Astrocyte of the hippocampus (primary cell): ENCODE measurements around the gene CD300H.
A peak's percentile ranks its signal among the peaks of the same experiment; 100 is the strongest.

Experiments used
- DNase-seq: peaks from one replicate; pipeline ENCODE4 v3.0.0; 2011; ENCODE audit warnings: low read depth, low spot score

The CD300H gene

DNA sequence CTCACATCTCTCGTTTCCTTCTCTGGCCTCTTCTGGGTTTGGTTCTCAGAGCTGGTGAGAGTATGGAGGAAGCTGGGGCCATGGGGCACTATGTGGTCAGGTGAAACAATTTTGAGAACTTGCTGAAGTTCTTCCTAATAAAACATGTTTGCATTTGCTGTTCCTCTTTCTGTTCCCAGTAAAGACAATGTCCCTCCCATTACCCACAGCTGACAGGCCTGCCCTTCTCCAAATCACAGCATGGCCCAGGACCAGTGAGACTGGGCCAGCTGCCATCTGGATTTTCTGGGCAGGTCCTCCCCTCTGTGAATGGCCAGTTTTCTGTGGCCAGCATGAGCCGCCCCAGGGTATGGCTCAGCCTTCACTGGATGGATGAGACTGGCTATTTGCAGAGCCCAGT, at the start of gene CD300H:
Gene CD300H (minus strand): TSS at position 113 of the 400 bp plus-strand sequence.
- DNase-seq = no peak

DNA sequence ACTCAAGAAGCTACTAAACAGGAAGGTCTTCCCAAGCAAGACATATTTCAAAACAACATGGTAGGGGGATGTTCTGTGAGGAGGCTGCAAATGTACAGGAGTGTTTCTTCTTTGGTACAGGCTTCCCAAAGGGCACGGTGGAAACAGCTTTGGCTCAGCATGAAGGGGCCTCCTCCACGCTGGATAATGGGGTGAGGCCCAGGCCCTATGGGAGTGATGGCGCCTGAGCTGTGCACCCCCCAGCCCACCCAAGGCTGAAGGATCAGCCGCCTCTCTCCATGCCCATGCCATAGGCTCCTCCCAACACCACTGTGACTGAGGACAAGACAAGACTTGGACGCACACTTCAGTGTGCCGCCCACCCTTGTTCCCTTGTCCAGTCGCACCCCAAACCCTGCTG, 49.4 kb upstream of the CD300H start:
- no peak for DNase-seq

DNA sequence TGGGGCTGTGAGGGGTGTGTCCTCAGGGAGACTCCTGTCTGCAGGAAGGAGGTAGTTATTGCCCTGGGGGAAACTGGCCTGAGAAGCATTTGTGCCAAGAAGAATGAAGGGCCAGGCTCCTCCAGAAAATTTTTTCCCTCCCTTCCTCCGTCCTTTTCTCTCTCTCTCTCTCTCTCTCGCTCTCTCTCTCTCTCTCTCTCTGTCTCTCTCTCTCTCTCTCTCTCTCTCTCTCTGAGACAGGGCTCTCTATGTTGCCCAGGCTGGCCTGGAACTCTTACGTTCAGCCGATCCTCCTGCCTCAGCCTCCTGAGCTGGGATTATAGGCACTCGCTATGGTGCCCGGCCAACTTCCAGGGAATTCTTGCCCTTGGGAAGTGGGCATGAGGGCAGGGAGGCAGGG, 44.7 kb upstream of the CD300H start:
- no peak for DNase-seq

DNA sequence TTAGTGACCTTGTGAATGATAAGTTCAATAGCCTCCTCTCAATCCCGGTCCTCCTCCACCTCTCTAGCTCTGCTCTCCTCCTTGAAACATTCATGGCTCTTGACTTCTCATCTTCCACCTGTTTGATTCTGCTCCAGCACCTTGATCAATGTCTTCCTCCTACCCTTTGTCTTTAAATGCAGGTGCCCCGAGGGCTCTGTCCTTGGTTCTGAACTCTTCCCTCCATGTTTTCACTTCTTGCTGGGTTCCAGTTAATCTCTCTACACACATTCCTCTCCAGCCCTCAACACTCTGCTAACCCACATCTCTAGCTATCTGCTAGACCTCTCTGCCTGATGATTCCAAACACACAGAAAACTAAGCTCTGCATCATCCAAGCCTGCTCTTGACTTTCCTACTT, 42.8 kb upstream of the CD300H start:
- peak; percentile 16 for DNase-seq

DNA sequence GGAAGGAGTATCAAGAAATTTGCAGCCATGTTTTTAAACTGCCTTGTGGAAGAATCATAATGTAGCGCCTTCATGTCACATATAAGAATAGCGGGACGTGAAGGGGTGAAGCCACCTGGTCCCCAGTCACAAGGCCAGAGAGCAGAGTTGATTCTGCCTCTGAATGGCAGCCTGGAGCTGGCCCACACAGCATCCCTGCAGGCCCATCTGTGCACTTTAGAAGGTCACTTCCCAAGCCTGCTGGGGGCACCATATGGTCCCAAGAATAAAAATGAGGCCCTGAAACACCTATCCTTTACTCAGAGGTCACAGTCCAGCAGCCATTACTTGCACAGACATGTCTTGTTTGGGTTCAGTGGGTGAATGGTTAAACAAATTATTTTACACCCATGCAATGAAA, 41.2 kb upstream of the CD300H start:
- no peak for DNase-seq

DNA sequence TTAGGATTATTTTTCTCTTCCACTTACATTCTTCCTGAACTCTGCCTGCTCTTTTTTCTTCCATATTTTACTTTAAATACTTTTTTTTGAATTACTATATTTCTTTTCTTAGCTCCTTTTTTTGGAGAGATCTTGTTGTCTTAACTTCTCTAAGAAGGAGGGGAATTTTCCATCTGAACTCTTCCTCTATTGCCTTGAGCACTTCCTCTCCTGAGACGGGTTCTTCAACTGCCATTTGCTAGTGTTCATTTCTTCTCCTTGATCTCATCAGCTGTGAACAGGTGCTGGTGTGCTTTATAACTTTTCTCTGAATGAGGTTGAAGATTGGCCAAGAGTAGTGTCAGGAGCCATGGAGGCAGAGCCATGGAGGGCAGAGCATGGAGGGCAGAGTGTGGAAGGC, 39.9 kb upstream of the CD300H start:
- DNase-seq = no peak

DNA sequence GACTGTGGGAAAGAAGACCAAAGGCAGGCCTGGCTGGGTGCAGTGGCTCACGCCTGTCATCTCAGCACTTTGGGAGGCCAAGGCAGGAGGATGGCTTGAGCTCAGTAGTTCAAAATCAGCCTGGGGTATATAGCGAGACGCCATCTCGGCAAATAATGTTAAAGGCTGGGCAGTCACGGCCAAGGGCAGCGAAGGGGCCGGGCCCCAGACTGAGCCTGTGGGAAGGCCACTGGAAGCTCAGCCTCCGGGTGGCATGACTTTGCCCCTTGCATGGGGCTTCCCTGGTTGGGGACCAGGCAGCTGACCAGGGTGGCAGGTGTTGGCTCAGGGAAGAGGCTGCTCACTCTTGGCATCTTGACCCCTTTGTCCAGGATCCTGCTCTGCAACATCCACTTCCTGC, 38.7 kb upstream of the CD300H start:
- no peak for DNase-seq

DNA sequence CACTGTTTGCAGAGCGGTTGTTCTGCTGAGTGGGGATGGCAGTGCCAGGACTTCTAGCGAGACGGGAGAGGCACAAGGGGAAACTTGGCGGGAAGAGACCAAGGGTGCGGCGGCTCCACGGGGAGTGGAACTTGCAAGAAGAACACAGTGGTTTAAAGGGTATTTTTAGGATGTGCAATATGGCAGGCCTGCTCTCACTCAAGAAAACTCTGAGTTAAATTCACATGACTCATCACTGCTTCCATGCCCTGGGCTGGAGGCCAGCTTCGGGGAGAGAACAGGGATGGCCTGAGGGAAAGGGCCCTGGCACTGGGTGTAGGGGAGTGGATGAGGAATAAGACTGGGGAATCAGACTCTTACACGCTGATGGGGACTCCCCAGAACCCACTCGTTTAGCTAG, 38.1 kb upstream of the CD300H start:
- peak; percentile 85 for DNase-seq

DNA sequence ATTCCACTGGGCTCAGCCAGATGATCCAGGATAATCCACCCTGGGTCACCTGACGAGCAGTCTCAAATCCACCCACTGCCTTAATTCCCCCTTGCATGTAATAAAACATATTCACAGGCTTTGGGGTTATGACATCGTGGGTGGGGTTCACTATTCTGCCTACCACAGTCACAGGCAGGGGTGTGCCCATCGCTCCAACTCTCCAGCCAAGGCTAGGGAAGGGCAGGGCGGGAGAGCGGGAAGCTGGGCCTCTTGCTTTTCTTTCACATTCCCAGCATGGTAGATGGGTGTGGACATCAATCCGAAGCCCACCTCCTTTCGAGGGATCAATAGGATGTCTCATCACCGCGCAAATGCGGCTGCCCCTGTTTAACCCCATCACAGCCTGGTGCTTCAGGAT, 37.5 kb upstream of the CD300H start:
- no peak for DNase-seq

DNA sequence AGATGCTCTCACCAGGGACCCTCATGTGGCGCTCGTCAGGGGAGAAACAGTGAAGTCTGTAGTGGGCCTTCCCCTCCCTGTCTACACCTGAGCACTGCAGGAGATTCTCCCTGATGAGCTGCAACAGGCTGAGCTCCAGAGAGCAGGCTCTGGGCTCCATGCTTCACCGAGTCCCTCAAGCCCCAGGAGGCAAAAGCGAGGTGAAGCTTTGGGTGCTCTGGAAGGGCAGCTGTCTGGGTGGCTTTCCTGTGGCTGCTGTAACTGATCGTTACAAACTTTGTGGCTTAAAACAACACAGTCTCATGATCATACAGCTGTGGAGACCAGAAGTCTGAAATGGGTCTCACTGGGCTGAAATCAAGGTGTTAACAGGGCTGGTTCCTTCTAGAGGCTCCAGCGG, 36.9 kb upstream of the CD300H start:
- DNase-seq = no peak

DNA sequence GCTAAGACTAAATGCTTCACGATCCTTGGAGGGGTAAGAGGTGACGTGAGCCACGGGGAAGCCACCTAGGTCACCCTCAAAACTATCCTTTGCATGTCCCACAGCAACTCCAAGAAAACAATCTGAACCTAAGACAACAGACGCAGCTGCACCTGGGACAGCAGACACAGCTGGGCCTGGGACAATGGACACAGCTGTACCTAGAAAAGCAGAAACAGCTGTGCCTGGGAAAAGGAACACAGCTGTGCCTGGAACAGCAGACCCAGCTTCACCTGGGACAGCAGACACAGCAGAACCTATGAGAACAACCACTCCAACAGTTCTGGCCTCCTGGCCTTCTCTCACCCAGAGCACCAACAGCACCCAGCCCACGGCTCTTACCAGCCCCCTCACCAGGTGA, 36.4 kb upstream of the CD300H start:
- DNase-seq = no peak

DNA sequence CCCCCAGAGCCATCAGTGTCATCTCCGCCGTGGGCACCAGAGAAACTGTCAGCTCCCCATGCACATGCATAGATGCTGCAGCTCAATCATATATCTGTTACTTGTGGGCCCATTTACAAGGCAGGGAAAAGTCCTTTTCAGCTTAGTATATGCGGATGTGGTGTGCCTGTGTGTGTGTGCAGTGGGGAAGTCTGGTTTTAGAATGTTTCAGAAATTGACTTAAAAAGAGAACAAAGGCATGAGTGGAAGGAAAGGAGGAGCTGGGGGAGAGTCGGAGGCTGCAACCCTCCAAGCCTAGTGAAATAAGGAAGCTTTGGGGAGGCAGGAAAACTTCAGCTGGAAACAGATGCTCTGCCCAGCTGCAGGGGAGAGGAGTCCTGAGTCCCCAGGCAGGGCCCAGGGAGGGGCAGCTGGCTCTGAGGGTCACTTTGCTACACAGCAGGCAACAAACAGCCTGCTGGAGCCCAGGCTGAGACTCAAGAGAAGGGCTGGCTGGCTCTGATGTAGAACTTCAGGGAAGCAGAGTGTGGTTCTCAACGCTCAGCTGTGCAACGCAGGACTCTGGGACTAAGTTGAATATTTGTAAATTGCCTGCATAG, 35.8 kb upstream of the CD300H start:
- DNase-seq = no peak

DNA sequence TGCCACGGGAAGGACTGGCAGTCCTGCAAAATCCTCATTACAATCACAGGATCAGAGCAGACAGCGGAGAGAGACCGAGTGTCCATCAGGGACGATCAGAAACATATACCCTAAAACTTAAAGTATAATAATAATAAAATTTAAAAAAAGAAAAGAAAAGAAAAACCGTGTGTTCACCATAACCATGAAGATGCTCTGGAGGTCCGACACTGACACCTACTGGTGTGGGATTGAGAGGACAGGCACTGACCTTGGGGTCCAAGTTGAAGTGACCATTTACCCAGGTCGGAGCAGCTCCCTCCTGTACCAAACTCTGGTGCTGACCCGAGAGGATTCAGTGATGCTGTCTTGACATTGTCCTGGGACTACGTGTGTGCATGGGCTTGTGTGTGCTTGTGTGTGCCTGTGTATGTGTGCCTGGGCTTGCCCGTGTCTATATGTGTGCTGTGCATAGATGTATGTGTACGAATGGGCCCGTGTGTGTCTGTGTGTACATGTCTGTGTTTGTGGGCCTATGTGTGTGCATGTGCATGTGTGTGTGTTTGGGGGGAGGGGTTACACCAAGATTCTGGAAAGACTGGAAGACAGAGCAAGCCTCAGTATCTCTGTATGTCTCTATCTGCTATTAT, 34.7 kb upstream of the CD300H start:
- peak; percentile 52 for DNase-seq

DNA sequence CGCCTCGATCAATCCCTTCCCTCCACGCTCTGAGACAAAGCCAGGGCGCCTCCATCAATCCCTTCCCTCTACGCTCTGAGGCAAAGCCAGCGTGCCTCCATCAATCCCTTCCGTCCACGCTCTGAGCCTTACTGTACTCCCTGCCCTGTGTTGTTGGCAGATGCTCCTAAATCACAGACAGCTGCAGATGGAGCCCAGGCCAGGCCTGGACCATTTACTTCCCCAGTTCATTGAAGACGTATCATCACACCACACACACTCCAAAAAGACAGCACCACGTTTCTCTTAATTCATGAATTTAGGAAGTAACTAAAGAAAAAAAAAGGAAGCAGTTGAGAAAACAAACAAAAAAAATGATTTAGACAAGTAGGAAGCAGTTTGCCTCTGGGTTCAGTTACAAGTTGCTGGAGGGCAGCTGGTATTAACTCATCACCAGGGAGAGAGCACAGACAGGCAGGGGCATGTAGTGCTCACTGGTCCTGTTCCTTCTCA, 32.2 kb upstream of the CD300H start:
- no peak for DNase-seq

DNA sequence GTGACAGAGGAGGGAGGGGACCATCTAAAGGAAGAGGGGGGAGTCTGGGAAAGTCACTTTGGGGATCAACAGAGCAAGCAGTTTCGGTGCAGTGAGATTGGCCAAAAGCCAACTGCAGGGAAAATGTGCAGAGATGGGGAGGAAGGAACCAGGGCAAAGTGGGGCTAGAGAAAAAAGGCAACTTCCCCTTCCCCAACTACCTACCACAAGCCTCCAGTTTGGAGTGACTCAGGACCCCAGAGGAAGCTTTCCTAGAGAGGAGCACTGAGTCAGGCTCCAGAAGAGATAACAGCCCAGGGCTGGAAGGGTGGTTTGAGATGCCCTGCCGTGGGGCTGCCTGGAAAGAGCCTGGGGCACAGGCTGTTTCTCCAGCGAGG, 31.7 kb upstream of the CD300H start:
- no peak for DNase-seq

DNA sequence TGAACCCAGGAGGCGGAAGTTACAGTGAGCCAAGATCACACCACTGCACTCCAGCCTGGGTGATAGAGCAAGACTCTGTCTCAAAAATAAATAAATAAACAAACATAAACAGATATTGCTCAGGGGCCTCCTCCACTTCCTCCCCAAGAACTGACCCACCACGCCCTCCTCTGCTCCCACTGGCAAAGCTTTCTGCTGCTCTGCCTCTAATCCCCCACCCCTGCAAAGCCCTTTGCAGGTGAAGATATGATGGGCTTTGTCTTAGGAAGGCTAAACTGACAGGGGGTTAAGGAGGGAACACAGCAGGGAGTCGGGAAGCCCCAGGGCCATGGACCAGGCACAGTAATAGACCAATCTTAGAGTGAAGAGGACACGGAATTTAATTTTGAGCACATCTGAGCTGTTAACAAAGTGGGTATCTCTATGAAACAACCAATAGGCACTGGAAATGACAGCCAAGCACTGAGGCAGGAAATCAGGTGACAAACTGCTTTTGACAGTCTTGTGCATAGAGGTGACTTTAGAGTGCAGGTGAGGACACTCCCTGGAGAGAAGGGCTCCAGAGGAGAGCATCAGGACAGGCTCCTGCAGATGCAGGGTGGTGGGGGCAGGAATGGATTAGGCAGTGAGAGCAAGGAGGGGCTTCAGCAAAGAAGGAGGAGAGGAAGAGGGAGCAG, 31.2 kb upstream of the CD300H start:
- no peak for DNase-seq

DNA sequence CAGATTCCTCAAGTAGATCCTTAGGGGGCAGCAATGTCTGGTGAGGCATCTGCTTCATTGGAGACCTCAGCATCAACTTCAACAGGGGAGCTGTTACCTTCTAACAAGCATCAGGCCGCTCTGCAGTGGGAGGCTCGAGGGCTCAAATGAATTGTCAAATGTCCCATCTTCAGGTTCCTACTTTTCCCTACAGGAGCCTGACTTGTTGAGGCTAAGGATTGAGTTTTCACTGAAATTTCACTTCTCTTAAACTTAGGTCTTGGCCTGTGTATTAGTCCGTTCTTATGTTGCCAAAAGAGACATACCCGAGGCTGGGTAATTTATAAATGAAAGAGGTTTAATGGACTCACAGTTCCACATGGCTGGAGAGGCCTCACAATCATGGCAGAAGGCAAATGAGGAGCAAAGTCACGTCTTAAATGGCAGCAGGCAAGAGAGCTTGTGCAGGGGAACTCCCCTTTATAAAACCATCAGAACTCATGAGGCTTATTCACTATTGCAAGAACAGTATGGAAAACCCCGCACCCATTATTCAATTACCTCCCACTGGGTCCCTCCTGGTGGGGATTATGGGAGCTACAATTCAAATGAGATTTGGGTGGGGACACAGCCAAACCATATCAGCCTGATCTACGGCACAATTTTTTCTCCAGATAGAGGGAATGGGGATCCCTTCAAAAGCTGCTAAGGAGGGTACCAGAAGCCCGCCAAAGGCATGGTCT, 29.9 kb upstream of the CD300H start:
- DNase-seq = no peak

DNA sequence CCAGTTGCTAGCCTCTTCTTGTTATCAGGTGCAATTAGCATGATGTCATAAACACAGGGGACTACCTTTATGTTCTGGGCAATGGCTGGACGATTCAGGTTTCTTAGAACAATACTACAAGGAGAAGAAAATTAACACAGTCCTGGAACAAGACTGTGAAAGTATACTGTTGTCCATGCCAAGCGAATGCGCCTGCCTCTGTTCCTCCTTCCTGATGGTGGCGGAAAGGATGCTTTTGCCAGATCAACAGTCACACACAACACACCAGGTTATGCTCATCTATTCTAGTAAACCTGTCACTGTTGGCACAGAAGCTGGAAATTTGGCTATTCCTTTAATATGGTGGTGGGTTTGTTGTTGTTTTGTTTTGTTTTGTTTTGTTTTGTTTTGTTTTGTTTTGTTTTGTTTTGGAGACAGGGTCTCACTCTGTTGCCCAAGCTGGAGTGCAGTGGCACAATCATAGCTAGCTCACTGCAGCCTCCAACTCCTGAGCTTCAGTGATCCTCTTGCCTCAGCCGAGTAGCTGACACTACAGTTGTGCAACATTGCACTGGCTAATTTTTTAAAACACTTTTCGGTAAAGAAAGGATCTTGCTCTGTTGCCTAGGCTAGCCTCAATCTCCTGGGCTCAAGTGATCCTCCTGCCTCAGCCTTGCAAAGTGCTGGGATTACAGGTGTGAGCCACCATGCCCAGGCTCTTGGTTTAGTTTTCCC, 27.9 kb upstream of the CD300H start:
- no peak for DNase-seq

DNA sequence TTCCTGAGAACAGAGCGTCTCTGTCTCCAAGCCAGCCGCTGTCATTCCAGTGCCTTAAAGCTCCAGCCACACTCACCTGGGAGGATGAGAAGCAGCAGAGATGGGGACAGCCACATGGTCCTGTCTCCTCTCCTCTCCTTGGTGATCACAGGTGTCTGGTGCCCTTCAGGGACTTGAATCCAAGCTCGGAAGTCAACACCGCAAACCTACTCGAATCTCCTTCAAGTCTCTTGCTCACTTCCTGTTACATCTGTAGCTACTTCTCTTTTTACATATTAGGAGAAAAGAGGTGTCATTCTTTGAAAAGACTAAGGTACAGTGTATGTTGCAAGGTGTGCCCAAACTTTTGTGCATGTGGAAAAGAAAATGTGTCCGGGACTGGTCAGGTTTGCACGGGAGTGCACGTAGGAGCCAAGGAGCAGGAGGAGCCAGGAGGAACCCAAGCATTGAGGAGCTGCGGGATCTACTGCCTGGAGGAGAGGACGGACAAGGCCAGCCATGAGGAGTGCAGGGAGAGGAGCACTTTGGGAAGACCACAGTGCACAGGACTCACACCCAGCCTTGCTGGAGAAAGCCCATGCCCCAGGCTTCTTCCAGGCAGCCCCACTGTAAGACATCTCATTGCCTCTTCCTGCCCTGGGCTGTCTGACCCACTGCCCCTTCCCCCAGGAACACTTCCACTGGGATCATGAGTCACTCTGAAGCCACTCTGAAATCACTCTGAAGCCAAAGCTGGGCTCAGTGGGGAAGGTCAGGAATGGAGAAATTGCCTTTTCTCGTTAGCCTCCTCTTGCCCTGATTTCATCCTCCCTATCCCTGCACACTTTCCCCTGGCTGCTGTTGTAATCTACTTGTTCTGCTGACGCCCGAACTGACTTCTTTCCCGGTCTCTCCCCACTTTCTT, 25.0 kb upstream of the CD300H start, which contains the start of gene CD300LD:
Gene CD300LD (minus strand): TSS at position 197 of the 904 bp plus-strand sequence. CDS start 81 bp downstream, at position 116.
- DNase-seq = no peak

DNA sequence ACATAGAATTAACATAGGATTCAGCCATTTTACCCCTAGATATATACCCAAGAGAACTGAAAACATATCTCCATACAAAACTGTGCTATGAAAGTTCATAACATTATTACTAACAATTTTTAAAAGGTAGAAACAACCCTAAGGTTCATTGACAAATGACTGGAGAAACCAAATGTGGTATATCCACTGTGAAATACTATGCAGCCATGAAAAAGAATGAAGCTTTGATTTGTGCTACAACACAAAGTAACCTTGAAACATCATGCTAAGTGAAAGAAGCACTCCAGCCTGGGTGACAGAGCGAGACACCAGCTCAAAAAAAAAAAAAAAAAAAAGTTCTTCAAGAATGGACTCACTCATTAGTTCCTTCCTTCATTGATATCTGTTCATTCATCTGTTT, 24.2 kb upstream of the CD300H start:
- DNase-seq = no peak

DNA sequence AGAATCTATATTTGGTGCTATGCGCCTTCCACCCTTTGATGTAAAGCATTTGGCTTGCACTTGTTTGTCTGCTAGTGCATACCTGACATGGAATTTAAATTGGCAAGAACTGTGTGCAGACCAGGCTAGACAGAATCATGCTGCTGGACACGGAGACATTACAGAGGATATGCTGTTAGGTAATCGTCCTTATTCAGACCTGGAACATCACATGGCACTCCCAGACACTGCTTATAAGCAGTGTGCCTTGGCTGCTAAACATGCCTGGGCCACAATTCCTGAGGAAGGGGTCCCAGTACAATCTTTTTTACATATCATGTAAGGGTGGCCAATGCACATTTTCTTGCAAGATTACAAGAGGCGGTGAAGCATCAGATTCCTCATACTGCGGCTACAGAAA, 18.4 kb upstream of the CD300H start:
- DNase-seq = no peak
